B cell (primary cell): ENCODE results near the gene DOHH. TPM values are rescaled to one million over a fixed set of nuclear protein-coding genes. Genes with fewer than 3 reads are reported as not detected.

Experiments used
- ATAC-seq: fragments of 200-7000 bp; cut with Tn5 transposase; one replicate; pipeline ENCODE4 v1.10.0; 2021; ENCODE audit warnings: low read depth, mild to moderate bottlenecking, moderate number of reproducible peaks, moderate library complexity
- CTCF ChIA-PET: fragments of 350-600 bp; sonication (Branson Sonifier 250); formaldehyde crosslinking; loops from one replicate; lab custom pipeline; 2021; ENCODE audit warnings: antibody characterized with exemption, inconsistent platforms; lab: Charles Lee
- POLR2A ChIA-PET: fragments of 350-600 bp; sonication (Branson Sonifier 250); formaldehyde crosslinking; loops from one replicate; lab custom pipeline; 2021; ENCODE audit warnings: antibody characterized with exemption; lab: Charles Lee
- DNase-seq: peaks from one replicate; pipeline ENCODE4 v3.0.0; 2013
- H2AFZ ChIP-seq: 2 replicates; pipeline ENCODE4 v1.6.1; 2012; ENCODE audit warnings: mild to moderate bottlenecking, low read depth, low read length; ENCODE audit not compliant: insufficient read depth, poor library complexity, severe bottlenecking
- H3K27ac ChIP-seq, 2 donors: 1 replicate in 1 of 2; 2 replicates in 1 of 2; pipeline ENCODE4 v1.5.1; 2012 to 2013; ENCODE audit warnings: low read length in 2 of 2, mild to moderate bottlenecking in 2 of 2, moderate library complexity in 1 of 2
- H3K27me3 ChIP-seq, 4 experiments: fragments of 200-600 bp in 1 of 4; sonication (generic) in 1 of 4; replicated peaks in 1 of 4; 1 replicate in 2 of 4; 2 replicates in 2 of 4; pipeline versions ENCODE4 v1.6.1 to v1.7.0; 2013 to 2016; ENCODE audit warnings: low read length in 3 of 4, mild to moderate bottlenecking in 2 of 4, mixed read lengths in 1 of 4, moderate library complexity in 1 of 4; ENCODE audit not compliant: insufficient read depth in 4 of 4, control insufficient read depth in 3 of 4; ENCODE audit errors: control extremely low read depth in 1 of 4
- H3K36me3 ChIP-seq, 2 experiments: replicated peaks in 1 of 2; 1 replicate in 1 of 2; 2 replicates in 1 of 2; pipeline versions ENCODE4 v1.6.1 to v1.7.1; 2013; ENCODE audit warnings: low read length in 1 of 2; ENCODE audit not compliant: insufficient read depth in 2 of 2, control insufficient read depth in 1 of 2; ENCODE audit errors: control extremely low read depth in 1 of 2, extremely low read depth in 1 of 2
- H3K4me1 ChIP-seq, 2 donors: fragments of 200-600 bp in 1 of 2; sonication (generic) in 1 of 2; 1 replicate in 1 of 2; 2 replicates in 1 of 2; pipeline versions ENCODE4 v1.5.1 to v1.6.1; 2013 to 2017; ENCODE audit warnings: low read length in 2 of 2; ENCODE audit not compliant: control insufficient read depth in 2 of 2, insufficient read depth in 2 of 2
- H3K4me2 ChIP-seq: replicated peaks from 2 replicates; pipeline ENCODE3; 2012; ENCODE audit warnings: mild to moderate bottlenecking, low read depth, low read length; ENCODE audit not compliant: poor library complexity, severe bottlenecking
- H3K4me3 ChIP-seq, 5 experiments: fragments of 200-600 bp in 1 of 5; sonication (generic) in 1 of 5; 1 replicate in 3 of 5; 2 replicates in 2 of 5; pipeline versions ENCODE4 v1.5.1 to v1.7.0; 2011 to 2016; ENCODE audit warnings: low read length in 4 of 5, mild to moderate bottlenecking in 4 of 5, low read depth in 2 of 5, control low read depth in 1 of 5, moderate library complexity in 1 of 5; ENCODE audit not compliant: insufficient read depth in 1 of 5; ENCODE audit errors: control extremely low read depth in 1 of 5, extremely low read depth in 1 of 5
- H3K79me2 ChIP-seq: fragments of 200-600 bp; sonication (generic); one replicate; pipeline ENCODE4 v1.6.0; 2016; ENCODE audit warnings: low read length; ENCODE audit not compliant: control insufficient read depth, insufficient read depth
- H3K9ac ChIP-seq: fragments of 200-600 bp; sonication (generic); 2 replicates; pipeline ENCODE4 v1.6.1; 2017; ENCODE audit warnings: mild to moderate bottlenecking, low read length, moderate library complexity
- H3K9me3 ChIP-seq, 3 donors: one replicate each; pipeline versions ENCODE4 v1.6.1 to v1.7.1; 2013; ENCODE audit warnings: low read length in 2 of 3; ENCODE audit not compliant: control insufficient read depth in 2 of 3, insufficient read depth in 1 of 3; ENCODE audit errors: control extremely low read depth in 1 of 3
- H4K20me1 ChIP-seq: 2 replicates; pipeline ENCODE4 v1.6.0; 2012; ENCODE audit warnings: mild to moderate bottlenecking, low read length; ENCODE audit not compliant: insufficient read depth, control insufficient read depth, poor library complexity, severe bottlenecking
- H3K27ac Mint-ChIP-seq: one replicate; pipeline ENCODE4 v1.8.0; 2021; ENCODE audit warnings: mixed read lengths
- H3K27me3 Mint-ChIP-seq: one replicate; pipeline ENCODE4 v1.8.0; 2021; ENCODE audit warnings: mixed read lengths
- H3K4me1 Mint-ChIP-seq: one replicate; pipeline ENCODE4 v1.8.0; 2021; ENCODE audit warnings: mixed read lengths
- H3K4me3 Mint-ChIP-seq: one replicate; pipeline ENCODE4 v1.8.0; 2021; ENCODE audit warnings: mixed read lengths
- H3K9me3 Mint-ChIP-seq: one replicate; pipeline ENCODE4 v1.8.0; 2022; ENCODE audit warnings: mixed read lengths; ENCODE audit not compliant: insufficient read depth
- EZH2 ChIP-seq: IDR thresholded peaks from 2 replicates; pipeline ENCODE4 v1.6.1; 2012; ENCODE audit warnings: borderline replicate concordance, low read depth, mild to moderate bottlenecking, moderate library complexity, low read length; ENCODE audit not compliant: insufficient read depth, poor library complexity, severe bottlenecking
- WGBS: methylation state at CpG from one replicate; pipeline ENCODE4 v1.1.5; 2013; ENCODE audit warnings: missing lambda C conversion rate; ENCODE audit not compliant: insufficient coverage; 5-methylcytosine and 5-hydroxymethylcytosine counted together
- intact Hi-C: fragments of 100-400 bp; cut with micrococcal nuclease; formaldehyde crosslinking; loops from one replicate; pipeline ENCODE4 v1.10.0; 2022
- polyA plus RNA-seq: library from polyadenylated mRNA; depleted of rRNA; stranded (reverse); fragments of >200 nt; gene quantifications from 2 replicates; pipeline ENCODE4 v1.2.3, GENCODE V29; 2012
- total RNA-seq, 2 donors: library from RNA; stranded (reverse); fragments of 120-200 nt in 1 of 2; gene quantifications; 1 replicate in 1 of 2; 2 replicates in 1 of 2; pipeline versions ENCODE4 v1.2.3 to v1.2.4, GENCODE V29; 2013 to 2022
- TF ChIP-seq, protein P1 (sequence below): fragments of 200-600 bp; IDR thresholded peaks from one replicate; pipeline ENCODE4 v1.8.0; 2022; ENCODE audit warnings: antibody characterized with exemption, mild to moderate bottlenecking

The DOHH gene
- total and polyA plus RNA-seq, 2 donors (not counting 1 experiment from before 2014, with no cell fraction given) = 6.6 to 8.6 TPM

DNA sequence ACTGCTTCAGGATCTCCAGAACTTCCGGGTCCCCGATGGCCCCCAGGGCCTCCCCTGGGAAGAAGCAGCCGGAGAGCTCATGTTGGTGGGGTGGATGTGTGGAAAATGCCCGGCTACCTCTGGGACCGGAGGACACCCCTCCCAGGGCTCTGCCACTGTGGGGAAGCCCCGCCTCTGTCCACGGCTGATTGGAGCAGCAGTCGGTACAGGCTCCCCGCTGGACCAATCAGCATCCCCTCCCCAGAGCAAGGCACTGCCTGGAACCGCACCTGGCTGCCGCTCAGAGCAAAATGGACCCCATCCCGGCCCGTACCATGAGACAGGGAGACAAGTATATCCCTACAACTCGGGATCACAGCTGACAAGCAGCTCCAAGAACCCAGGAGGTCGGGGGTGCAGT lies 6.4 kb downstream of the DOHH start:
- Histone ChIP-seq H3K9me3 (no peaks in the 10 kb centered on the region), H3K27me3 (no peaks in the 10 kb centered on the region), H3K4me2 (no peak overlapping the region), H3K79me2 (peaks cover 22% of the 10 kb centered on the region), H3K27ac (no peak overlapping the region), H2AFZ (no peak overlapping the region), H3K9ac (no peak overlapping the region), H3K4me3 (no peak overlapping the region), H4K20me1 (no peaks in the 10 kb centered on the region), H3K4me1 (no peaks in the 10 kb centered on the region), H3K36me3 (peaks cover 0 to 34% of the 10 kb centered on the region in 2 experiments)
- TF ChIP-seq, protein P1, sequence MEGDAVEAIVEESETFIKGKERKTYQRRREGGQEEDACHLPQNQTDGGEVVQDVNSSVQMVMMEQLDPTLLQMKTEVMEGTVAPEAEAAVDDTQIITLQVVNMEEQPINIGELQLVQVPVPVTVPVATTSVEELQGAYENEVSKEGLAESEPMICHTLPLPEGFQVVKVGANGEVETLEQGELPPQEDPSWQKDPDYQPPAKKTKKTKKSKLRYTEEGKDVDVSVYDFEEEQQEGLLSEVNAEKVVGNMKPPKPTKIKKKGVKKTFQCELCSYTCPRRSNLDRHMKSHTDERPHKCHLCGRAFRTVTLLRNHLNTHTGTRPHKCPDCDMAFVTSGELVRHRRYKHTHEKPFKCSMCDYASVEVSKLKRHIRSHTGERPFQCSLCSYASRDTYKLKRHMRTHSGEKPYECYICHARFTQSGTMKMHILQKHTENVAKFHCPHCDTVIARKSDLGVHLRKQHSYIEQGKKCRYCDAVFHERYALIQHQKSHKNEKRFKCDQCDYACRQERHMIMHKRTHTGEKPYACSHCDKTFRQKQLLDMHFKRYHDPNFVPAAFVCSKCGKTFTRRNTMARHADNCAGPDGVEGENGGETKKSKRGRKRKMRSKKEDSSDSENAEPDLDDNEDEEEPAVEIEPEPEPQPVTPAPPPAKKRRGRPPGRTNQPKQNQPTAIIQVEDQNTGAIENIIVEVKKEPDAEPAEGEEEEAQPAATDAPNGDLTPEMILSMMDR = no peak
- TF ChIP-seq EZH2 = no peak
- DNase-seq (no peak), ATAC-seq (no peak)
- Mint-ChIP-seq H3K4me3 (no peak overlapping the region), H3K4me1 (peaks cover 3% of the 10 kb centered on the region), H3K27me3 (no peaks in the 10 kb centered on the region), H3K9me3 (no peaks in the 10 kb centered on the region), H3K27ac (no peak overlapping the region)
- ChIA-PET POLR2A (no interaction called here), CTCF (interaction anchor here (0.5 to 1.2 kb wide), 3 partner anchors 9 to 102 kb away, joined by 3 to 4 read pairs (median 3); no protein-coding TSS in a partner anchor)
- 92% methylated on average over 14 of the region's 15 CpGs for WGBS
- intact Hi-C loops = no loop called here

DNA sequence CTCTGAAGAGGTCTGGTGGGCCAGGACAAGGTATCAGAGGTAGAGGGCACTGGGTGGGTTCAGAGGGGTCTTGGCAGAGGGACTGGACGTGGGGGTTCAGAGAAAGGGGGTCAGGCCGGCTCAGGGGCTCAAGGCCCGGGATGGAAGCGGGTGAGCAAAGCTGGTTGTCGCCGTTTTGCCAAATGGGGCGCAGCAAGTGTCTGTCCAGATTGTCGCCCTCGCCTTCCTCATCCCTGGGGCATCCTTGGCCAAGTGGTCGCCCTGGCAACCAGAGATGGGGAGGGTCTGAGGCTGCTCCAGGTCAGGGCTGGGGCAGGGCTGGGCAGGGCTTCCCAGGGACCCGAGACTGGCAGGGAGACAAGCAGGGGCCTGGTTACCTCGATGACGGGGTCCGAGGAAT lies 6.8 kb downstream of the DOHH start:
- no peak for ATAC-seq
- H3K79me2 ChIP-seq = peaks cover 18% of the 10 kb centered on the region
- intact Hi-C loops = no loop called here
- no peak overlapping the region for H3K4me3 Mint-ChIP-seq
- H3K4me2 ChIP-seq = no peak overlapping the region
- 95% methylated on average over 14 of the region's 14 CpGs for WGBS
- no peaks in the 10 kb centered on the region for H3K27me3 ChIP-seq
- CTCF ChIA-PET = no interaction called here
- no peaks in the 10 kb centered on the region for H3K27me3 Mint-ChIP-seq
- H3K27ac ChIP-seq = no peak overlapping the region
- H3K9me3 Mint-ChIP-seq = no peaks in the 10 kb centered on the region
- H3K4me1 ChIP-seq = no peaks in the 10 kb centered on the region
- H3K4me3 ChIP-seq = no peak overlapping the region
- no peaks in the 10 kb centered on the region for H4K20me1 ChIP-seq
- H3K27ac Mint-ChIP-seq = no peak overlapping the region
- no peak overlapping the region for H2AFZ ChIP-seq
- POLR2A ChIA-PET = no interaction called here
- H3K36me3 ChIP-seq = peaks cover 0 to 34% of the 10 kb centered on the region in 2 experiments
- no peaks in the 10 kb centered on the region for H3K9me3 ChIP-seq
- TF ChIP-seq, protein P1 = no peak
- TF ChIP-seq EZH2 = no peak
- DNase-seq = no peak
- no peak overlapping the region for H3K9ac ChIP-seq
- H3K4me1 Mint-ChIP-seq = peaks cover 2% of the 10 kb centered on the region
